Measurements from ENCODE around the gene PLXNA1. TPM values are rescaled to one million over a fixed set of nuclear protein-coding genes. Genes with fewer than 3 reads are reported as not detected.

The PLXNA1 gene
- total RNA-seq, 1 donor from 2014 or later = 50.0 TPM

DNA sequence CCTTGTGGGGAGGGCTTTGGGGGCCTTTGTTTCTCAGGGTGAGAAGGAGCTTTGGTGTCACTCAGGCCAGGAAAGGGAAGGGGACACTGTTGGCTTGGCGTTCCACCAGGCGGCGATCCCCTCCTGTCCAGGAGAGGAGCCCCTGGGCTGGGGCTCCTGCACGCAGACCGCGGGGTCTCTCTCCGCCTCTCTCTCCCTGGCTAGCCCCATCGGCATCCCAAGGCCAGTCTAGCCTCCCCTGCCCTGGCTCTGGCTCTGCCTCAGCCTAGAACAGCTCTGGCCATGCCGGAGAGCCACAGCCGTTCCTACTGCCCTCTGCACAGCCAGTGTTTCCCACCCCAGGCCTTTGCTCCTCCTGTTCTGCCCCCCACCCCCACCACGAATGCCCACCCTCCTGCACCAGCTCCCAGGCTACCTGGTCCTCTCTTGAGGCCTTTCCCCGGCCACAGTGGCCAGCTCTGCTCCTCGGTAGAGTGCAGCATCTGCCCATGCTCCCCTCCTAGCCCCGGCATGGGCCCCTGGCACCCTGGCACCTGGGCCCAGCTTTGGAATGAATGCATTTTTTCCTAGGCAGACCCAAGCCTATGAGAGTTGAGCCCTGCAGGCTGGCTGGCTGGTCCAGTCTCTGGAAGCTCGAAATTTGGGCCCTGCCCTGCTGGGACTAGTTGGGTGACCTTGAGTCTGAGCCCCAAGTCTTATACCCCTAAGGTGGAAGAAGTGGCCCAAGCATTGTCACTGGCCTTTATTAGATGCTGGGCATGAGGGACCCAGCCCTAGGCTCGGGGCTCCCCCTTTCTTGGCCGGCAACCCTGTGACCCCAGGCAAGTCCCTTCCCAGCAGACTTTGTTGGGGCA, 2.4 kb downstream of the PLXNA1 start:
- DNase-seq (ENCODE audit: extremely low read depth, low read depth, low spot score) = no peak

DNA sequence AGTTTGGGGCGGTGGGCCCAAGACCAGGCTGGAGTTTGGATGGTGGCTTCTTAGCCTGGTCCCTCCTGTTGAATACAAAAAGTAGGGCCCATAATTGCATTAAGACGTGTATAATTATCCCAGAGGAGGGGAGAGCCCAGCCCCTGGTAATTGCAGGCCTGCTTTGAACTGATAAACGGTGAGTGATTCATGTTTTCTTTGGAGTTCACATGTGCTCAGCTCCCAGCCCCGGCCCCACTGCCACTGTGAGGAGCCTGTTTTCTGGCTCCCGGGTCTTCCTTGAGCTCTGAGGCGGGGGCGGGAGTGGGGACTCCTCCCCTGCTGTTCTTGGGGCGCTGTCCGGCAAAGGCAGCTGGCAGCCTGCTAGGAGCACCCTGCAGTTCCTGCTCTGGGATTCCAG, 3.1 kb downstream of the PLXNA1 start:
- no peak for DNase-seq (ENCODE audit: extremely low read depth, low read depth, low spot score)

DNA sequence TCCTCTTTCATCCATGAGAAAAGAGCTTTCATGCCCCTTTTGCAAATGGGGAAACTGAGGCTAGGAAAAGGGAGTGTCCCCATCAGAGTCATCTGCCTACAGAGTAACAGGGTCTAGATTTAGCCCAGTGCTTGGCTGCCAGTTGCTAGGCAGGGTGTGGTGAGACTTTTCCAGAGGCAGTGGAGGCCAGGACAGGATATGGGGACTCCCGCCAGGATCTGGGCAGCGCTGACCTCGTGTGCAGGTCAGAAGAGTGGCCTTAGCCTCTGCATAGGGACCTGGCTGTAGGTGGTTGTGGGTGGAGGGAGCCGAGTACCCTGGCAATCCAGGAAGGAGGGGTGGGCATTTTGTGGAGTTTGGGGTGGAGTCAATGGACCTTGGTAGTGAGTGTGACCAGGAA, 4.2 kb downstream of the PLXNA1 start:
- no peak for DNase-seq (ENCODE audit: extremely low read depth, low read depth, low spot score)

DNA sequence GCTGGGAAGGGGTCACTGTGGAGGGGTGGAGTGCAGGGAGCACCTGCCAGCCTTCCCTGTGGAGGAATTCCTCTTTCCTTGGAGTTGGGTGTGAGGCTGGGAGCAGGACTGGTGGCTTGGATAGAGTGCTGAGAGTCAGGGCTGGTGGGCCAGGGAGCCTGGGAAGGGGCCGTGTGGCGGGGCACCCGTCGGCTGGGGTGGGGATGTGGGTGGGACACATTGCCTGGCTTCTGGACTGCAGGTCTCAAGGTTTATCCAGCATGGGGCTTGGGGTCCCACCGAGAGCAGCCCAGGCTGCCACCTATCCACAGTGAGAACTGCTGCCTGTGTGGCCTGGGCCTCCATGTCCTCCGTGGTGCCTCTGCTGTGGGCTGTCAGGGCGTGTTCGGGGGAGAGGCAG, 4.7 kb downstream of the PLXNA1 start:
- DNase-seq (ENCODE audit: extremely low read depth, low read depth, low spot score) = no peak

DNA sequence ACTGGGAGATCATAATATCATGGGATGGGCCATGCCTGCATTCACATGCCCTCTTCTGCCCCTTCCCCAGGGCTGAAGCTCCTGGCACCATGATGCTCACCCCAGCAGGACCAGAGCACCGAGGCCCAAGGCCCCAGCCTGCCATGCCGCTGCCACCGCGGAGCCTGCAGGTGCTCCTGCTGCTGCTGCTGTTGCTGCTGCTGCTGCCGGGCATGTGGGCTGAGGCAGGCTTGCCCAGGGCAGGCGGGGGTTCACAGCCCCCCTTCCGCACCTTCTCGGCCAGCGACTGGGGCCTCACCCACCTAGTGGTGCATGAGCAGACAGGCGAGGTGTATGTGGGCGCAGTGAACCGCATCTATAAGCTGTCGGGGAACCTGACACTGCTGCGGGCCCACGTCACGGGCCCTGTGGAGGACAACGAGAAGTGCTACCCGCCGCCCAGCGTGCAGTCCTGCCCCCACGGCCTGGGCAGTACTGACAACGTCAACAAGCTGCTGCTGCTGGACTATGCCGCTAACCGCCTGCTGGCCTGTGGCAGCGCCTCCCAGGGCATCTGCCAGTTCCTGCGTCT, 5.6 kb downstream of the PLXNA1 start:
- no peak for DNase-seq (ENCODE audit: extremely low read depth, low read depth, low spot score)

DNA sequence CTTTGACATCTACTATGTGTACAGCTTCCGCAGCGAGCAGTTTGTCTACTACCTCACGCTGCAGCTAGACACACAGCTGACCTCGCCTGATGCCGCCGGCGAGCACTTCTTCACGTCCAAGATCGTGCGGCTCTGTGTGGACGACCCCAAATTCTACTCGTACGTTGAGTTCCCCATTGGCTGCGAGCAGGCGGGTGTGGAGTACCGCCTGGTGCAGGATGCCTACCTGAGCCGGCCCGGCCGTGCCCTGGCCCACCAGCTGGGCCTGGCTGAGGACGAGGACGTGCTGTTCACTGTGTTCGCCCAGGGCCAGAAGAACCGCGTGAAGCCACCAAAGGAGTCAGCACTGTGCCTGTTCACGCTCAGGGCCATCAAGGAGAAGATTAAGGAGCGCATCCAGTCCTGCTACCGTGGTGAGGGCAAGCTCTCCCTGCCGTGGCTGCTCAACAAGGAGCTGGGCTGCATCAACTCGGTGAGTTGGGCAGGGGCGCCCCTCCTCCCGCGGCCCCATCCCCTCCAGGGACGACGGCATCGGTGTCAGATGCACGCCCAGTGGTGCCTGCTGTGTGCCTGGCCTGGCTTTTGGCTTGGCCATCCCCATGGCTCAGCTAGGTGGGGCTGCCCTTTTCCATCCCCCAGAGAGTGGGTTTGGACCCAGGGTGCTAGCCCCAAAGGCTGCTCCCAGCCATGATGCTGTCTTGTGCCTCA, 6.6 kb downstream of the PLXNA1 start:
- DNase-seq (ENCODE audit: extremely low read depth, low read depth, low spot score) = no peak

DNA sequence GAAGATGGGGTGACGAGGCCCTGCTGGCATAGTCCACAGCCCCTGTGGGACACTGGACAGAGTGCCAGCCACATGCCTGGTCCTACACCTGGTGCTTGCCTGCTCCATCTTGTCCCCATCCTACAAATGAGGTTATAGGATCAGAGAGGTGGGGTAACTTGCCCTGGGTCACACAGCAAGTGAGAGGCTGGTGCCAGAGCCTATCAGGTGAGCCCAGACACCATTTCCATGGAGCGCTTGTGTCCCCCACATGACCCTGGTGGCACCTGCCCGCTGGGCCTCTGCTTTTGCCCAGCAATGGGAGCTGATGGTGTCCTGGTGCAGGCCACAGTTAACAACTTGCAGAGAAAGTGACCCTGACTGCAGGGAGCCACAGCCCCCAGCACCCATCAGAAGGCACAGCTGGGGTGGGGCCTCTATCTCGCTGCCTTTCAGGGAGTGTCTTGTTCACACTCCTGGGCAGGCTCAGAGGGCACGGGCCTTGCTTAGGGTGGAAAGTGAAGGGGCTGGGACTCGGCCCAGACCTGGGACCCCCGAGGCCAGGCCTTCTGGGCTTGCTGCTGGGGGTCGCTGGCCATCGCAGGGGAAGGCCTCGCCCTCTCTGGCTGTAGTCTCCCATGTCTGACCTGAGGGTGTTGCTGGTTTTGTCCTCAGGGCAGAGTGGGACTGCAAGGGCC, 7.2 kb downstream of the PLXNA1 start:
- DNase-seq (ENCODE audit: extremely low read depth, low read depth, low spot score) = no peak

DNA sequence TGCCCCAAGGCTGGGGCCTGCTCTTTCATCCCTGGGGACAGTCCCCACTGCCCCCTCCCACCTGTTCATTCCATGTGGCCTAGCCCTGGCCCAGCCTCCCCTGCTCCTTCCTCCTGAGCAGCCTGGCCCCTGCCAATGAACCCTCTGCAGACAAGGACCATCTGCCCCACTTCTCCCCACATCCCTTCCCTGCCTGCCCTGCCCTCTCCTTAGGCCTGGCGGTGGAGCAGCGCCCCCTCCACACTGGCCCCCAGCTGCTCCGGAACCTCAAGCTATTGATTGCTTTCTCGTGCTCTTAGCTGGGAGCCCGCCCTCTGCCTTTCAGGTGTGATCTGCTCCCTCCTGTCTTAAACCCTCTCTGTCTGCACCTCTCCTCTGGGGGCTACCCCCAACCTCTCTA, 8.0 kb downstream of the PLXNA1 start:
- no peak for DNase-seq (ENCODE audit: extremely low read depth, low read depth, low spot score)

DNA sequence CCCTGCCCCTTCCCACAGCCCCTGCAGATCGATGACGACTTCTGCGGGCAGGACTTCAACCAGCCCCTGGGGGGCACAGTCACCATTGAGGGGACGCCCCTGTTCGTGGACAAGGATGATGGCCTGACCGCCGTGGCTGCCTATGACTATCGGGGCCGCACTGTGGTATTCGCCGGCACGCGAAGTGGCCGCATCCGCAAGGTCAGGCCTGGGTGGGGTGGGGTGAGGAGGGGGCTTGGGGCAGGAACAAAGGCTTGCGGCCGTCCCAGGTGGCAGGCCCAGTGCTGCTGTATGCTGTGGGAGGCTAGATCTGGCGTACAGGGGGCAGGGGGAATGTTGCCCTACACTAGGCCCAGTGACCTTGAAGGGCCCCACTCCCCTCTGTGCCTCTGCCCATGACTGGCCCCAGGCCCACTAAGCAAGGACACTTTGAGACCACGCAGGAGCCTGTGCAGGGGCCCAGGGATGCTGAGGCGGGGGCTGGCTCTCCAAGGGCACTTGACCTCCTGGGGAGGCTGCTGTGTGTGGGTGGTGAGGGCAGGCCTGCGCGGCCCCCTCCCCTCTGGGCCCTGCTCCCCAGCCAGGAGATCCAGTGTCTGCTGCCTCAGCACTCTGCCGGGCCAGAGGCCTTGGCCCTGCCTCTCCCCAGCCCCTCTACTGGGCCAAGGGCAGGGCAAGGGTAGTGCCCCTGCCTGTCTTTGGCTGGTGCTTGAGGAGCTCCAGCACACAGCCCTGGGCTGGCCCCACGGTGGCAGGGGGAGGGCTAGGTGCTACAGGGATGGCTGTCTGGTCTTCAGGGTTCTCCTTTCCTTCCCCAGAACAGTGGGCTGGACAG, 8.7 kb downstream of the PLXNA1 start:
- no peak for DNase-seq (ENCODE audit: extremely low read depth, low read depth, low spot score)

DNA sequence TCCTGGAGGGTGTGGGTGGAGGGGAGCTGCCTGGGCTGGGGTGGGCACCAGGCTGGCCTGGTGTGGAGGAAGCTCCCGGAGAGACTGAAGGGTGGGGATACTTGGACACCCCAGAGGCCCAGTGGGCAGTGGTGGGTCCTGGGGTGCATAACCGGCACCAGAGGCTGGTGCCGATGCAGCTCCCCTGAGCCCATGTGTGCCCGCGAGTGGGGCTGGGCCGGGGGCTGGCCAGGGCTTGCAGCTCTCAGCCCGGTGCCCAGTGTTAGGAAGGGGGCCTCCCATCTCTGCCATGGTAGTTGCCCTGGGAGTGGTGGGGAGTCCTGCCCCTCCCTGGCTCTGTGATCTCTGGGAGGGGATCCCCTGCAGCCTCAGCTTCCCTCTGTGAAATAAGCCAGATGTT, 9.3 kb downstream of the PLXNA1 start:
- DNase-seq (ENCODE audit: extremely low read depth, low read depth, low spot score) = no peak

DNA sequence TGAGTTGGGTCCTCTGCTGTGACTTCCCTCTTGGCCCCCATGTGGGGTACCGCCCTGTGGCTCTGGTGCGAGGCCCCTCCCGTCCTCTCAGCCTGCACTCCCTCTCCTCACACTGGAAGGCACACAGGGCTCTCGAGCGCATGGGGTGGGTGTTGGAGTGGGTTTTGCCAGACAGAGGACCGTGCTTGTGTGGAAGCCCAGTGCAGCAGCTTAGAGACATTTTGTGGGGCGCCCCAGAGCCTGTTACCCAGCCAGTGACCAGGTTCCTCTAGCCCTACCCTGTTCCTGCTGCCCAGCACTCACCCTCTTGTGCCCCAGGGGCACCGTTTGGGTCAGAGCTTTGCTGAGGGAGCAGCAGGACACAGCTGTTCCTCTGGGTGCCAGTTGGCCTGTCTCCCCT, 9.9 kb downstream of the PLXNA1 start:
- no peak for DNase-seq (ENCODE audit: extremely low read depth, low read depth, low spot score)

DNA sequence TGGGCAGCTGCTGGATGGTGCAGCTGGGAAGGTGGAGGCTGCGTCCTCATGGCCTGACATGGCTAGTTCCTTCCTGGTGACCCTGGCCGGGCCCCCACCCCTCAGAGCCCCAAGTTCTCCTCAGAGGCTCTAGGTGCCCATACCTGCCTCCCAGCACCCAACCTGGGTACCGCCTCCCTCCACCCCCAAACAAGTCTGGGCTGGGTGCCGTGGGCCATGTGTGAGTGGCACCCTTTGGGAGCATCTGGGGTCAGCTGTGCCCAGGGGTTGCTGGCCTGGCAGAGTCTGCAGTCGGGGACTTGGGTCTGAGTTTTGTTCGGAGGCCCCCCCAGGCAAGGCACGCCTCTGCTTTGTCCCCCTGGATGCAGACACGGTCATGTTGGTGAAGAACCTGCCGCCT, 10.5 kb downstream of the PLXNA1 start:
- DNase-seq (ENCODE audit: extremely low read depth, low read depth, low spot score) = no peak

DNA sequence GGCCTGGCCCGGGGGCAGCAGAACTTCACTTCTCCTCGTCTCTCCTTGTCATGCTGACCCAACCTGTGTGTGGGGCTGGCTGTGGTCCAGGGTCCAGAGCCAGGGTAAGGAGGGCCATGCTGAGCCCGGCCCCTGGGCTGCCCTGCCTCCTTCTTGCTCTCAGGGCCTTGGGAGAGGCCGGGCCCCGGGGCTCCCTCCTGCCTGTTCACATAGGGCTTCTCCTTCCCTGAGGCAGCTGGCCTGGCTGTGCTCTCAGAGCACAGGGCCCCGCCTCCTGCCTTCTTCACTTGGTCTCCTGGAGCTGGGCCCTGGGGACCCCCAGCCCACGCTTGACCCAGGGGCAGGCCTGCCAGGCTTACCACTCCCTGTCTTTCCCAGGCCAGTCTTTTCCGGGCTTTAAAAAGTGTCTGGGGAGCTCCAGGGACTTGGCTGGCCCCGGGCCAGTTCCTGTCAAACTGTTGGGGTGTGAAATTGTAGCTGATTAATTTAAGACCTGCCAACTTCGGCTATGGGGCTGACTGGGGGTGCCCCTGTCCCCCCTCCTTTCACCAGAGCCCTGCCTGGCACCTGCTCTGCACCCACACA, 11.8 kb downstream of the PLXNA1 start:
- DNase-seq (ENCODE audit: extremely low read depth, low read depth, low spot score) = no peak

DNA sequence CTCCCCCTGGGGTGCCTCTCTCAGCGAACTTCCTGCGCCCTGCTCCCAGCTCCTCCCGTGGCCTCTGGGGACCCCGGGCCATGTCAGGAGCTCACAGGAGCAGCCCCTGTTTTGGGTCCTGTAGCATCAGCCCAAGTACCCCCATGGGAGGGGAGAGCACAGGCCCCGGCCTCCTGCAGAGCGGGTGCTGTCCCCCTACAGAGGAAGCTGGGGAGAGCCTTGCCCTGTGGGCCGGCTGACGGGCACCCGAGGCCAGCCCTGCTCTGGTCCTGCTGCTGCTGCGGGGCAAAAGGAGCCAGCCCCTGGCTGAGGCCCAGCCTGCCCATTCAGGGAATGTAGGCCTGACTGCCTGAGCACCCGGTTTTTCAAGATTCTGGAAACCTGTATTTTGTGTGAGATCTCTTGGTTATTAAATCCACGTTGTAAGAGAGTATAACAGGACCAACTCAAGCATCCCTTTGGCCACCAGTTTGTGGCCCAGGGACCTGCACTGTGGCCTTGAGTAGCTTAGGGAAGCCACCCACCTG, 12.4 kb downstream of the PLXNA1 start:
- DNase-seq (ENCODE audit: extremely low read depth, low read depth, low spot score) = no peak

DNA sequence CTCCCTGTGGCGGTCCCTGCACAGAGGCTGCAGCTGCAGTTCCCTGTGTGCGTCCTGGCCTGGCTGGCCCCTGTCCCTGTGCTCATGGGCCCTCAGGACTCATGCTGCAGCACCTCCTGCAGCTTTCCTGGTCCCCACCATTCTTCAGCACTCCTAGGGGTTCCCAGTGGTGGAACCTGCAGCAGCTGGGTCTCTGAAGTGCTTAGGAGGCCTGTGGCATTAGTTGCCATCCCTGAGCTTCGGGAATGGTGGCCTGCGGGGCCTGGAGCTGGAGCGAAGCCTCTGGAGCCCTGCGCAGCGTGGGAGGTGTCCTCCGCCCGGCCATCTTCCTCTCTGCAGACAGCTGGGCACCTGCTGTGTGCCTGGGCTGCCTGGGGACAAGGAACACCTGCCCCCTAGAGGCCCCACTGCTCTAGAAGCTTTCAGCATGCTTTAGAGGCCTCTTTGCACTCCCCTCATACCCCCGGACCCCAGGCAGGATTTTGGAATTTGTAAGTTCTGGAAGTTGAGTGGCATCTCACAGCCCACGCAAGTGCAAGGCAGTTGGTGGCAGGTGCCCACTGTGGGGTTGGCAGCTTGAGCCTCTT, 13.1 kb downstream of the PLXNA1 start:
- DNase-seq (ENCODE audit: extremely low read depth, low read depth, low spot score) = no peak

DNA sequence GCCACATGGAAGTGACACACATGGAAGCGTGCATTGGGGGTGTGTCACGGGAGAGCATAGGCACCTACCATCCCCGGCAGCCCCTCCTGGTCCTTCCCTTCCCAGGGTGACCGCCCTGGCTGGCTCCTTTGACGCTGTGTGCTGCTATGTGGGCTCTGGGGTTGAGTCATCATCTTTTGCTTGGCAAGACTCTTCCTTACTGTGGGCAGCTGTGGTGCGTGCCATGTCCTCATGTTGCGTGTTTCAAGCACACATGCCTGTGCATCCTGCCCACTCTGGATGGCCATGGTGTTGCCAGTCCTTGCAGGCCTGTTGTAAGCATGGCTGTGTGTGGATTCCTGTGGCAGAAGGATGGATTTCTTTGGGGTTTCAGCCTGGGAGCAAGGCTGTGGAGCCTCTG, 14.0 kb downstream of the PLXNA1 start:
- DNase-seq (ENCODE audit: extremely low read depth, low read depth, low spot score) = no peak

DNA sequence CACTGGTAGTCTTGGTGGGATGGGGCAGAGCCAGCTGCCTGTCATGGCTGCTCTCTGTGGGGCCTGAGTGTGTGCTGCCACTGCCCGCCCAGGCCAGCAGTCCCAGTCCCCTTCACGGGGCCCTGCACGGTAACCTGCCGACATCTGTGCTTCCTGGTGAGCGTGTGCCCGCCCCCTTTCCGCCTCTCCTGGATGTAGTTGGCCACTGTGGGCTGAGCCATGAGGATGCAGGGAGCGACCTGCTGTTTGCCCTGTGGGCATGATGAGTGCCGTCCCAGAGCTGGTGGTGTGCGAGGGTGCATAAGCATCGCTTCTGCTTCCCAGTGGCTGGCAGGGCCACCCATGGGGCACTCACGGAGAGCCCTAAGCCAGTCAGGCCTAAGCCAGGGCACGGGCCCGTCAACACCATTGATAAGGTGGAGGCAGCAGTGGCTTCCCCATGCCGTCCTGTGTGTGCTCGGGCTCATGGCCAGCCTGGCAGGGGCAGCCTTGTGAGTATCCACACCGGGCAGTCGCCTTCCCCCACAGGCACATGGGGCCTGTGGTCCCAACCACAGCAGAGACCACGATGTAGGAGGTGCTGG, 14.6 kb downstream of the PLXNA1 start:
- DNase-seq (ENCODE audit: extremely low read depth, low read depth, low spot score) = no peak

DNA sequence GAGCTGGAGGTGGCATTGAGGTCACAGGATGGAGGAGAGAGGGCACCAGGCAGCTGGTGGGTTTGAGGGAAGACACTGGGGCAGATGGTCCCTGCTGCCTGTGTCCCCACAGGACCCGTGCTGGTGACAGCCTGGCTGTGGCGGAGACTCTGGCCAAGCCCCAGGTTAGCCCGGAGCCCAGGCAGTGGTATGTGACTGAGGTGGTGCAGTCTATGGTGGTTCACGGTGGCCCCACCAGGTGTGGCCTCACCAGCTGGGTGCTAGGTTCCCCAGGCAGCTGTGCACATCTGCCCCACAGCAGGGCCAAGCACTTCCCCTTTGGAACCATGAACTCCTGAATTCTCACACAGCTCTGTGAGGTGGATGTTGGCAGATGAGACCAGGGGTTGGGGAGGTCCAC, 15.4 kb downstream of the PLXNA1 start:
- DNase-seq (ENCODE audit: extremely low read depth, low read depth, low spot score) = no peak

DNA sequence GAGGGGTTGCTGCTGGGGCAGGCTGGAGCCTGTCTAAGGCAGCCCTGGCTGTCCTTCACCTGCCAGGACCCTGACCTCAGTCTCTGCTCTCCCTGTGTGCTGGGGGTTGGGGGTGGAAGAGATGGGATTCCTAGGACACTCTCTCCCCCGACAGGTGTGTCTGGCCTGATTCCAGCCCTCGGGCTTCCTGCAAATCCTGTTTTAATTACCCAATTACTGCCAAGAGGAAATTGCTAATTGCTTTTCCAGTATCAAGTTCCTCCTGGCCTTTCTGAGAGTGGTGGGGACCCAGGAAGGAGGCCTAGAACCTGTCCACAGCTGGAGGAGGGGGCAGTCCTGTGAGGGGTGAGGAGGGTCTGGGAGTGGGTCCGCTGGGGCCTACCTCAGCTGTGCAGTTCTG, 15.8 kb downstream of the PLXNA1 start:
- no peak for DNase-seq (ENCODE audit: extremely low read depth, low read depth, low spot score)

All from glomerular endothelial cell (primary cell).